Adrenal gland (tissue), 12 donors: Measurements from ENCODE around the gene COMT. TPM values are rescaled to one million over a fixed set of nuclear protein-coding genes. Genes with fewer than 3 reads are reported as not detected.

ENCODE experiments used
- DNase-seq, 7 donors: peaks; one replicate each; pipeline ENCODE4 v3.0.0-alpha.2; 2019 to 2020
- H3K27ac ChIP-seq, 5 donors: fragments of 200-600 bp; sonication (generic) in 4 of 5; 1 replicate in 3 of 5; 2 replicates in 2 of 5; pipeline versions ENCODE4 v1.5.1 to v1.8.0; 2016 to 2020; ENCODE audit warnings: mild to moderate bottlenecking in 1 of 5
- H3K27me3 ChIP-seq: fragments of 200-600 bp; 2 replicates; pipeline ENCODE4 v1.8.0; 2021
- H3K36me3 ChIP-seq, 2 donors: fragments of 200-600 bp; replicated peaks in 1 of 2; 1 replicate in 1 of 2; 2 replicates in 1 of 2; pipeline versions ENCODE4 v1.5.1 to v1.8.0; 2018 to 2022
- H3K4me1 ChIP-seq, 2 donors: fragments of 200-600 bp; replicated peaks in 1 of 2; 1 replicate in 1 of 2; 2 replicates in 1 of 2; pipeline versions ENCODE4 v1.5.1 to v1.8.0; 2018 to 2021
- H3K4me3 ChIP-seq, 4 donors: fragments of 200-600 bp; sonication (generic) in 3 of 4; one replicate each; pipeline ENCODE4 v1.5.1; 2016 to 2018
- H3K9me3 ChIP-seq, 3 donors: fragments of 200-600 bp; sonication (generic) in 1 of 3; replicated peaks in 1 of 3; 1 replicate in 2 of 3; 2 replicates in 1 of 3; pipeline versions ENCODE4 v1.5.1 to v1.8.0; 2016 to 2021
- CTCF ChIP-seq, 6 experiments: fragments of 450-650 bp in 4 of 6; fragments of 200-600 bp in 2 of 6; sonication (generic) in 1 of 6; IDR thresholded peaks; 1 replicate in 5 of 6; 2 replicates in 1 of 6; pipeline versions ENCODE4 v1.5.1 to v1.8.0; 2016 to 2021; ENCODE audit warnings: antibody characterized with exemption in 6 of 6, mild to moderate bottlenecking in 2 of 6, moderate library complexity in 1 of 6
- POLR2A ChIP-seq, 2 donors: fragments of 450-650 bp; IDR thresholded peaks; one replicate each; pipeline ENCODE4 v1.6.1; 2017; ENCODE audit warnings: antibody characterized with exemption in 2 of 2, mild to moderate bottlenecking in 2 of 2, moderate library complexity in 1 of 2
- WGBS, 4 donors: extraction: QIAGEN DNeasy Blood & Tissue Kit in 2 of 4; methylation state at CpG; one replicate each; pipeline versions ENCODE4 v1.1.5 to v1.1.7; 2013 to 2017; 5-methylcytosine and 5-hydroxymethylcytosine counted together
- intact Hi-C, 2 donors: fragments of 100-400 bp; cut with DNase I; formaldehyde crosslinking; loops; one replicate each; pipeline versions ENCODE4 v1.14.1 to v1.15.0; 2022 to 2023
- polyA plus RNA-seq, 3 donors: library from polyadenylated mRNA; stranded (reverse); fragments of 200-250 nt in 2 of 3; fragments of 350-450 nt in 1 of 3; fragmentation: Illumina TruSeq in 1 of 3; extraction: RNeasy Lipid Tissue Mini Kit (QIAGEN cat#74804) in 1 of 3; gene quantifications; one replicate each; pipeline ENCODE4 v1.2.3, GENCODE V29; 2013 to 2014
- total RNA-seq, 9 donors: library from RNA; depleted of rRNA in 4 of 9; stranded (reverse); fragments of >200 nt in 4 of 9; fragments of 120-200 nt in 1 of 9; fragmentation: NEBNext Ultra II Directional in 1 of 9; extraction: Animal tissue kit (Norgen Biotek cat#: 25700) in 1 of 9; gene quantifications; one replicate each; pipeline versions ENCODE4 v1.1.0 to v1.2.4, GENCODE V29; 2013 to 2023
- donor health status: healthy with polysubstance abuse.
- donor health status: Bipolar disorder and iron deficiency.
- donor health status: DM: yes; HTN: yes; CAD: no.
- donor health status: DM: no; HTN: no; CAD: no.
- donor health status: DM: no; HTN: no; CAD: no.
- donor health status: DM: yes; HTN: yes; CAD: no.

The COMT gene
- total and polyA plus RNA-seq, 12 donors, result 51.3 to 743 (median 390) TPM

- H3K4me3 ChIP-seq, result no peak overlapping the region
- no peaks in the 10 kb centered on the region for H3K9me3 ChIP-seq
- no peaks in the 10 kb centered on the region for H3K27me3 ChIP-seq
- peaks cover 8 to 25% of the 10 kb centered on the region in 2 donors for H3K4me1 ChIP-seq
- DNase-seq, result no peak
- 85 to 92% (median 87%) methylated on average over 5 to 18 of the region's 18 CpGs for WGBS, 4 donors
- H3K27ac ChIP-seq, result peak overlapping the region in 2 of 5 donors; percentile 49 to 66
- intact Hi-C loops, result no loop called here
- no peaks in the 10 kb centered on the region for H3K36me3 ChIP-seq
- TF ChIP-seq CTCF (IDR thresholded peaks at IDR 0.05), result no peak
- TF ChIP-seq POLR2A (IDR thresholded peaks at IDR 0.05), result no peak
These were observed 47.6 kb downstream of the COMT start for GRCh38 chr22:19988965-19989724.

- no peak for DNase-seq
- Histone ChIP-seq H3K4me3 (no peak overlapping the region), H3K27me3 (no peaks in the 10 kb centered on the region), H3K36me3 (no peaks in the 10 kb centered on the region), H3K4me1 (peaks cover 8 to 20% of the 10 kb centered on the region in 2 donors), H3K27ac (peak overlapping the region in 1 of 5 donors; percentile 66), H3K9me3 (no peaks in the 10 kb centered on the region)
- intact Hi-C loops, result no loop called here
- TF ChIP-seq CTCF (IDR thresholded peaks at IDR 0.05), result no peak
- TF ChIP-seq POLR2A (IDR thresholded peaks at IDR 0.05), result no peak
- 85 to 87% (median 86%) methylated on average over 3 of the region's 3 CpGs; no CpG with 5 or more reads in 1 of the 4 donors for WGBS, 4 donors
These were observed 48.1 kb downstream of the COMT start for GRCh38 chr22:19989725-19990067.

GRCh38 chr22:19990188-19990587 lies 48.6 kb downstream of the COMT start:
- Histone ChIP-seq H3K27ac (peak overlapping the region in 1 of 5 donors; percentile 66), H3K9me3 (no peaks in the 10 kb centered on the region), H3K27me3 (no peaks in the 10 kb centered on the region), H3K4me1 (peaks cover 8 to 17% of the 10 kb centered on the region in 2 donors), H3K4me3 (no peak overlapping the region), H3K36me3 (no peaks in the 10 kb centered on the region)
- TF ChIP-seq POLR2A (IDR thresholded peaks at IDR 0.05), result no peak
- no peak for TF ChIP-seq CTCF (IDR thresholded peaks at IDR 0.05)
- intact Hi-C loops, result no loop called here
- WGBS, 4 donors, result 48 to 100% (median 50%) methylated on average over 2 of the region's 2 CpGs
- DNase-seq, result no peak

GRCh38 chr22:19990609-19991394 lies 49.2 kb downstream of the COMT start:
- Histone ChIP-seq H3K4me3 (no peak overlapping the region), H3K4me1 (peaks cover 8 to 17% of the 10 kb centered on the region in 2 donors)
- 89 to 97% (median 91%) methylated on average over 15 to 20 of the region's 20 CpGs for WGBS, 4 donors

More at GRCh38 chr22:19990609-19991394, 49.2 kb downstream of the COMT start:
- intact Hi-C loops, result no loop called here
- Histone ChIP-seq H3K27ac (peak overlapping the region in 1 of 5 donors; percentile 61), H3K9me3 (no peaks in the 10 kb centered on the region), H3K36me3 (no peaks in the 10 kb centered on the region), H3K27me3 (no peaks in the 10 kb centered on the region)
- DNase-seq, result no peak
- TF ChIP-seq POLR2A (IDR thresholded peaks at IDR 0.05), result no peak
- no peak for TF ChIP-seq CTCF (IDR thresholded peaks at IDR 0.05)
